SH-SY5Y (cell line): ENCODE results near the gene GOLIM4.

Experiments used
- GATA2 ChIP-seq: IDR thresholded peaks from 2 replicates; pipeline ENCODE4 v1.6.1; 2011; ENCODE audit warnings: mild to moderate bottlenecking, low read depth, low read length
- GATA3 ChIP-seq: IDR thresholded peaks from 2 replicates; pipeline ENCODE4 v1.6.1; 2011; ENCODE audit warnings: low read depth, mild to moderate bottlenecking, low read length, moderate library complexity

- no peak for TF ChIP-seq GATA2
- TF ChIP-seq GATA3 = no peak
Measured at GRCh38 chr3:167973901-167974300, 121.8 kb downstream of the GOLIM4 start.
